Fibroblast of lung (primary cell): ENCODE measurements around the gene EDNRA. TPM values are rescaled to one million over a fixed set of nuclear protein-coding genes. Genes with fewer than 3 reads are reported as not detected.
"Not testable (repeated sequence)": the region's sequence is repeated elsewhere in the genome, so short reads cannot be mapped to it uniquely, and the experiment has no call there.

Experiments
- DNase-seq, 2 donors: peaks; one replicate each; pipeline versions ENCODE4 v3.0.0 to v3.0.0-alpha.2; 2010; ENCODE audit warnings: low read depth in 2 of 2
- H2AFZ ChIP-seq: 2 replicates; pipeline ENCODE4 v1.5.1; 2012; ENCODE audit warnings: low read length, control low read depth, inconsistent platforms
- H3K27ac ChIP-seq: 2 replicates; pipeline ENCODE4 v1.5.1; 2011; ENCODE audit warnings: low read length, control low read depth; ENCODE audit not compliant: insufficient read depth
- H3K27me3 ChIP-seq: 2 replicates; pipeline ENCODE4 v1.5.1; 2011; ENCODE audit warnings: mild to moderate bottlenecking, low read length; ENCODE audit not compliant: control insufficient read depth, insufficient read depth
- H3K36me3 ChIP-seq: 2 replicates; pipeline ENCODE4 v1.5.1; 2011; ENCODE audit warnings: low read length; ENCODE audit not compliant: control insufficient read depth, insufficient read depth
- H3K4me1 ChIP-seq: 2 replicates; pipeline ENCODE4 v1.5.1; 2011; ENCODE audit warnings: low read length; ENCODE audit not compliant: control insufficient read depth, insufficient read depth; ENCODE audit errors: extremely low read depth
- H3K4me2 ChIP-seq: 2 replicates; pipeline ENCODE4 v1.5.1; 2011; ENCODE audit warnings: low read length, control low read depth; ENCODE audit not compliant: insufficient read depth; ENCODE audit errors: extremely low read depth
- H3K4me3 ChIP-seq, 4 experiments: fragments of 200-600 bp in 1 of 4; sonication (generic) in 1 of 4; replicated peaks in 1 of 4; 2 replicates each; pipeline ENCODE4 v1.5.1; 2011 to 2016; ENCODE audit warnings: low read length in 4 of 4, low read depth in 3 of 4, mild to moderate bottlenecking in 3 of 4, control low read depth in 2 of 4, inconsistent platforms in 1 of 4, mixed read lengths in 1 of 4; ENCODE audit not compliant: insufficient read depth in 1 of 4; ENCODE audit errors: control extremely low read depth in 1 of 4
- H3K79me2 ChIP-seq: 2 replicates; pipeline ENCODE4 v1.5.1; 2012; ENCODE audit warnings: mild to moderate bottlenecking, low read length, inconsistent platforms; ENCODE audit not compliant: control insufficient read depth, insufficient read depth
- H3K9ac ChIP-seq: 2 replicates; pipeline ENCODE4 v1.5.1; 2011; ENCODE audit warnings: mild to moderate bottlenecking, low read length, control low read depth; ENCODE audit not compliant: insufficient read depth
- H3K9me3 ChIP-seq: 2 replicates; pipeline ENCODE4 v1.5.1; 2012; ENCODE audit warnings: low read depth, low read length; ENCODE audit not compliant: control insufficient read depth, insufficient read depth
- H4K20me1 ChIP-seq: 2 replicates; pipeline ENCODE4 v1.5.1; 2011; ENCODE audit warnings: low read length; ENCODE audit not compliant: control insufficient read depth, insufficient read depth; ENCODE audit errors: extremely low read depth
- CTCF ChIP-seq, 2 donors: IDR thresholded peaks in 1 of 2; conservative IDR thresholded peaks in 1 of 2; 1 replicate in 1 of 2; 2 replicates in 1 of 2; pipeline ENCODE4 v1.5.1; 2011 to 2012; ENCODE audit warnings: low read length in 2 of 2, control low read depth in 1 of 2, inconsistent platforms in 1 of 2, low read depth in 1 of 2, mild to moderate bottlenecking in 1 of 2
- EZH2 ChIP-seq: IDR thresholded peaks from 2 replicates; pipeline ENCODE4 v1.5.1; 2012; ENCODE audit warnings: low read length, control low read depth, mild to moderate bottlenecking; ENCODE audit errors: missing control alignments
- polyA minus RNA-seq: library from RNA; depleted of rRNA, polyadenylated mRNA; stranded (reverse); fragments of >200 nt; gene quantifications from 2 replicates; pipeline ENCODE4 v1.2.3, GENCODE V29; 2011; ENCODE audit warnings: low replicate concordance
- polyA plus RNA-seq, 2 donors: library from polyadenylated mRNA; depleted of rRNA in 1 of 2; stranded (reverse) in 1 of 2; unstranded in 1 of 2; fragments of >200 nt; gene quantifications; 2 replicates each; pipeline ENCODE4 v1.2.1, GENCODE V29; 2011 to 2012; ENCODE audit warnings: missing spikeins in 1 of 2
- total RNA-seq: library from RNA; depleted of rRNA; stranded (reverse); fragments of >200 nt; gene quantifications from 2 replicates; pipeline ENCODE4 v1.2.1, GENCODE V29; 2014

EDNRA gene
- total RNA-seq (0.77 and 2.0 TPM in 2 replicates), polyA plus RNA-seq (1.4 and 9.5 TPM in 2 replicates), polyA minus RNA-seq (3.1 and 7.0 TPM in 2 replicates)
- polyA plus RNA-seq (2012) = 0.67 and 4.8 TPM in 2 replicates

- Histone ChIP-seq H3K27ac (peak within 1 kb of the TSS; percentile 18), H3K9ac (peak within 1 kb of the TSS; percentile 63), H3K4me1 (peaks cover 11% of the 10 kb centered on the region), H4K20me1 (no peaks in the 10 kb centered on the region), H2AFZ (peak within 1 kb of the TSS; percentile 68), H3K4me3 (peak within 1 kb of the TSS; percentile 55 to 76 (median 60)), H3K4me2 (peak within 1 kb of the TSS; percentile 73), H3K79me2 (no peaks in the 10 kb centered on the region), H3K27me3 (peaks cover 2% of the 10 kb centered on the region), H3K36me3 (no peaks in the 10 kb centered on the region), H3K9me3 (no peaks in the 10 kb centered on the region)
- TF ChIP-seq CTCF (conservative IDR thresholded peaks at IDR 0.05 in 1 of 2, IDR thresholded peaks at IDR 0.05 in 1 of 2; ENCODE audit: low read depth in 1 of 2, low read length in 2 of 2) (no peak), EZH2 (no peak)
- DNase-seq = peak; percentile 65 to 72
These were observed at the start of gene EDNRA for GRCh38 chr4:147480891-147481576. TSS of gene EDNRA (plus strand) at chr4:147481097. CDS start at chr4:147485682, 4,585 bp downstream.

- DNase-seq = peak in 1 of 2 donors; percentile 29
- H3K27me3 ChIP-seq, H4K20me1 ChIP-seq, H3K79me2 ChIP-seq, H3K4me2 ChIP-seq, H3K9ac ChIP-seq, H2AFZ ChIP-seq, H3K27ac ChIP-seq, H3K36me3 ChIP-seq, H3K9me3 ChIP-seq, H3K4me1 ChIP-seq, H3K4me3 ChIP-seq: not testable (repeated sequence)
These were observed 46.5 kb upstream of the EDNRA start for GRCh38 chr4:147434370-147434769.

- H4K20me1 ChIP-seq = no peaks in the 10 kb centered on the region
- H3K27me3 ChIP-seq = no peaks in the 10 kb centered on the region
- no peak overlapping the region for H2AFZ ChIP-seq
- H3K36me3 ChIP-seq = no peaks in the 10 kb centered on the region
- H3K27ac ChIP-seq = no peak overlapping the region
- peak in 1 of 2 donors; percentile 18 for DNase-seq
- no peak overlapping the region for H3K9ac ChIP-seq
- no peak overlapping the region for H3K4me3 ChIP-seq
- no peaks in the 10 kb centered on the region for H3K9me3 ChIP-seq
- H3K79me2 ChIP-seq = no peaks in the 10 kb centered on the region
- no peaks in the 10 kb centered on the region for H3K4me1 ChIP-seq
- no peak overlapping the region for H3K4me2 ChIP-seq
- no peak for TF ChIP-seq CTCF (conservative IDR thresholded peaks at IDR 0.05 in 1 of 2, IDR thresholded peaks at IDR 0.05 in 1 of 2; ENCODE audit: low read depth in 1 of 2, low read length in 2 of 2)
- TF ChIP-seq EZH2 = no peak
These were observed 40.5 kb upstream of the EDNRA start for GRCh38 chr4:147440442-147440841.
